Stimulated activated effector memory CD8-positive, alpha-beta T cell treated with anti-CD3 and anti-CD28 coated beads, Interleukin-12 subunit alpha, Interleukin-12 subunit beta, amount 100 ng/mL, for 72 hours (primary cell): Measurements from ENCODE around the gene ST8SIA1.

ENCODE experiments used
- ATAC-seq: fragments of 150-1000 bp; cut with Tn5 transposase; 2 replicates; pipeline ENCODE4 v1.10.0; 2021
- DNase-seq, 2 donors: peaks; one replicate each; pipeline ENCODE4 v3.0.0; 2021 to 2022; ENCODE audit warnings: low spot score in 2 of 2
- H3K27ac Mint-ChIP-seq: one replicate; pipeline ENCODE4 v1.8.0; 2022; ENCODE audit warnings: mild to moderate bottlenecking, mixed read lengths
- H3K36me3 Mint-ChIP-seq: one replicate; pipeline ENCODE4 v1.8.0; 2022; ENCODE audit warnings: mild to moderate bottlenecking, mixed read lengths
- H3K4me1 Mint-ChIP-seq: one replicate; pipeline ENCODE4 v1.8.0; 2022; ENCODE audit warnings: mixed read lengths
- H3K4me3 Mint-ChIP-seq: one replicate; pipeline ENCODE4 v1.8.0; 2022; ENCODE audit warnings: mild to moderate bottlenecking, mixed read lengths
- H3K9me3 Mint-ChIP-seq: one replicate; pipeline ENCODE4 v1.8.0; 2022; ENCODE audit warnings: mixed read lengths

The ST8SIA1 gene

GRCh38 chr12:22340143-22340542 lies 5.6 kb upstream of the ST8SIA1 start:
- H3K27ac Mint-ChIP-seq: no peak overlapping the region
- DNase-seq (no peak), ATAC-seq (no peak)
- H3K4me3 Mint-ChIP-seq: no peak overlapping the region
- peaks cover 4% of the 10 kb centered on the region for H3K36me3 Mint-ChIP-seq
- H3K4me1 Mint-ChIP-seq: peaks cover 3% of the 10 kb centered on the region
- peaks cover 3% of the 10 kb centered on the region for H3K9me3 Mint-ChIP-seq

- ATAC-seq (no peak), DNase-seq (no peak)
- Mint-ChIP-seq H3K4me1 (peaks cover 6% of the 10 kb centered on the region), H3K36me3 (peaks cover 7% of the 10 kb centered on the region), H3K27ac (no peak overlapping the region), H3K4me3 (no peak overlapping the region), H3K9me3 (peaks cover 3% of the 10 kb centered on the region)
Observed at GRCh38 chr12:22339691-22340090, 5.2 kb upstream of the ST8SIA1 start.

- DNase-seq (no peak), ATAC-seq (peak; percentile 8)
- Mint-ChIP-seq H3K36me3 (peaks cover 7% of the 10 kb centered on the region), H3K9me3 (no peaks in the 10 kb centered on the region), H3K4me3 (peak overlapping the region; percentile 95), H3K27ac (peak overlapping the region; percentile 88), H3K4me1 (peaks cover 24% of the 10 kb centered on the region)
Observed at GRCh38 chr12:22335794-22336166, 1.3 kb upstream of the ST8SIA1 start.

- no peaks in the 10 kb centered on the region for H3K9me3 Mint-ChIP-seq
- peaks cover 7% of the 10 kb centered on the region for H3K36me3 Mint-ChIP-seq
- H3K4me3 Mint-ChIP-seq: peak overlapping the region; percentile 95
- peak in 1 of 2 donors; percentile 67 for DNase-seq
- peak; percentile 12 for ATAC-seq
- peak overlapping the region; percentile 60 for H3K27ac Mint-ChIP-seq
- peaks cover 24% of the 10 kb centered on the region for H3K4me1 Mint-ChIP-seq
Observed at GRCh38 chr12:22333713-22334409, 646 bp downstream of the ST8SIA1 start.

GRCh38 chr12:22333186-22333712 lies 1.3 kb downstream of the ST8SIA1 start:
- Mint-ChIP-seq H3K27ac (peak overlapping the region; percentile 60), H3K36me3 (peaks cover 7% of the 10 kb centered on the region), H3K9me3 (no peaks in the 10 kb centered on the region), H3K4me3 (peak overlapping the region; percentile 95), H3K4me1 (peaks cover 24% of the 10 kb centered on the region)
- no peak for ATAC-seq
- no peak for DNase-seq

GRCh38 chr12:22332202-22332601 lies 2.3 kb downstream of the ST8SIA1 start:
- no peak for DNase-seq
- ATAC-seq: no peak
- Mint-ChIP-seq H3K4me1 (peaks cover 27% of the 10 kb centered on the region), H3K36me3 (peaks cover 7% of the 10 kb centered on the region), H3K4me3 (peak overlapping the region; percentile 95), H3K9me3 (no peaks in the 10 kb centered on the region), H3K27ac (peak overlapping the region; percentile 23)

GRCh38 chr12:22329621-22330020 lies 4.9 kb downstream of the ST8SIA1 start:
- DNase-seq: no peak
- Mint-ChIP-seq H3K4me1 (peaks cover 26% of the 10 kb centered on the region), H3K4me3 (no peak overlapping the region), H3K27ac (no peak overlapping the region), H3K36me3 (no peaks in the 10 kb centered on the region), H3K9me3 (no peaks in the 10 kb centered on the region)
- no peak for ATAC-seq

- no peak for ATAC-seq
- no peaks in the 10 kb centered on the region for H3K36me3 Mint-ChIP-seq
- H3K4me3 Mint-ChIP-seq: no peak overlapping the region
- DNase-seq: no peak
- H3K4me1 Mint-ChIP-seq: peaks cover 33% of the 10 kb centered on the region
- H3K9me3 Mint-ChIP-seq: no peaks in the 10 kb centered on the region
- no peak overlapping the region for H3K27ac Mint-ChIP-seq
Observed at GRCh38 chr12:22325218-22325617, 9.3 kb downstream of the ST8SIA1 start.

GRCh38 chr12:22322091-22322490 lies 12.4 kb downstream of the ST8SIA1 start:
- no peaks in the 10 kb centered on the region for H3K36me3 Mint-ChIP-seq
- no peak for DNase-seq
- H3K4me3 Mint-ChIP-seq: no peak overlapping the region
- peak; percentile 8 for ATAC-seq
- peak overlapping the region; percentile 60 for H3K27ac Mint-ChIP-seq
- no peaks in the 10 kb centered on the region for H3K9me3 Mint-ChIP-seq
- H3K4me1 Mint-ChIP-seq: peaks cover 28% of the 10 kb centered on the region

- H3K4me3 Mint-ChIP-seq: no peak overlapping the region
- ATAC-seq (peak; percentile 88), DNase-seq (no peak)
- H3K4me1 Mint-ChIP-seq: peaks cover 25% of the 10 kb centered on the region
- no peaks in the 10 kb centered on the region for H3K36me3 Mint-ChIP-seq
- peak overlapping the region; percentile 60 for H3K27ac Mint-ChIP-seq
- no peaks in the 10 kb centered on the region for H3K9me3 Mint-ChIP-seq
Observed at GRCh38 chr12:22321638-22322037, 12.9 kb downstream of the ST8SIA1 start.

GRCh38 chr12:22321018-22321605 lies 13.4 kb downstream of the ST8SIA1 start:
- Mint-ChIP-seq H3K4me3 (no peak overlapping the region), H3K9me3 (no peaks in the 10 kb centered on the region), H3K27ac (peak overlapping the region; percentile 73), H3K4me1 (peaks cover 25% of the 10 kb centered on the region), H3K36me3 (no peaks in the 10 kb centered on the region)
- DNase-seq (no peak), ATAC-seq (no peak)

- Mint-ChIP-seq H3K9me3 (no peaks in the 10 kb centered on the region), H3K4me1 (peaks cover 25% of the 10 kb centered on the region), H3K36me3 (no peaks in the 10 kb centered on the region), H3K27ac (no peak overlapping the region), H3K4me3 (no peak overlapping the region)
- no peak for DNase-seq
- ATAC-seq: no peak
Observed at GRCh38 chr12:22318108-22318737, 16.3 kb downstream of the ST8SIA1 start.

GRCh38 chr12:22313963-22314330 lies 20.6 kb downstream of the ST8SIA1 start:
- H3K36me3 Mint-ChIP-seq: no peaks in the 10 kb centered on the region
- H3K4me3 Mint-ChIP-seq: no peak overlapping the region
- ATAC-seq (no peak), DNase-seq (no peak)
- no peaks in the 10 kb centered on the region for H3K9me3 Mint-ChIP-seq
- H3K4me1 Mint-ChIP-seq: no peaks in the 10 kb centered on the region
- no peak overlapping the region for H3K27ac Mint-ChIP-seq

- DNase-seq (no peak), ATAC-seq (no peak)
- Mint-ChIP-seq H3K9me3 (no peaks in the 10 kb centered on the region), H3K4me3 (no peak overlapping the region), H3K36me3 (no peaks in the 10 kb centered on the region), H3K4me1 (no peaks in the 10 kb centered on the region), H3K27ac (no peak overlapping the region)
Observed at GRCh38 chr12:22313286-22313962, 21.1 kb downstream of the ST8SIA1 start.

- Mint-ChIP-seq H3K4me1 (no peaks in the 10 kb centered on the region), H3K36me3 (no peaks in the 10 kb centered on the region)
- no peak for ATAC-seq
Observed at GRCh38 chr12:22312336-22312735, 22.2 kb downstream of the ST8SIA1 start.

More at GRCh38 chr12:22312336-22312735, 22.2 kb downstream of the ST8SIA1 start:
- no peak for DNase-seq
- Mint-ChIP-seq H3K27ac (no peak overlapping the region), H3K9me3 (no peaks in the 10 kb centered on the region), H3K4me3 (no peak overlapping the region)
